Gastrocnemius medialis (tissue), 4 donors: ENCODE data around the gene LRSAM1. TPM values are rescaled to one million over a fixed set of nuclear protein-coding genes. Genes with fewer than 3 reads are reported as not detected.

Source experiments
- ATAC-seq, 2 donors: fragments of 150-250 bp; one replicate each; pipeline ENCODE4 v1.9.1; 2016
- DNase-seq, 2 donors: peaks; one replicate each; pipeline ENCODE4 v3.0.0-alpha.2; 2019
- H3K27ac ChIP-seq, 4 donors: fragments of 200-600 bp; sonication (generic); 1 replicate in 1 of 4; 2 replicates in 3 of 4; pipeline ENCODE4 v1.5.1; 2016 to 2018; ENCODE audit warnings: mild to moderate bottlenecking in 2 of 4, moderate library complexity in 1 of 4
- H3K27me3 ChIP-seq, 3 donors: fragments of 200-600 bp; sonication (generic) in 2 of 3; 1 replicate in 1 of 3; 2 replicates in 2 of 3; pipeline versions ENCODE4 v1.5.1 to v1.6.0; 2016 to 2019; ENCODE audit warnings: mild to moderate bottlenecking in 1 of 3, moderate library complexity in 1 of 3
- H3K36me3 ChIP-seq, 2 donors: fragments of 200-600 bp; sonication (generic) in 1 of 2; one replicate each; pipeline ENCODE4 v1.5.1; 2017 to 2018
- H3K4me1 ChIP-seq, 2 donors: fragments of 200-600 bp; sonication (generic) in 1 of 2; one replicate each; pipeline ENCODE4 v1.5.1; 2016 to 2017; ENCODE audit warnings: mild to moderate bottlenecking in 2 of 2
- H3K4me3 ChIP-seq, 4 donors: fragments of 200-600 bp; sonication (generic) in 3 of 4; 1 replicate in 1 of 4; 2 replicates in 3 of 4; pipeline ENCODE4 v1.5.1; 2016 to 2019; ENCODE audit warnings: mild to moderate bottlenecking in 2 of 4
- H3K9me3 ChIP-seq, 3 donors: fragments of 200-600 bp; sonication (generic) in 2 of 3; 1 replicate in 1 of 3; 2 replicates in 2 of 3; pipeline ENCODE4 v1.5.1; 2016 to 2019
- POLR2A ChIP-seq, 2 donors: fragments of 450-650 bp; IDR thresholded peaks; one replicate each; pipeline ENCODE4 v1.6.1; 2017; ENCODE audit warnings: antibody characterized with exemption in 2 of 2, mild to moderate bottlenecking in 2 of 2, moderate library complexity in 2 of 2
- in situ Hi-C, 4 donors: fragments of 200-750 bp; cut with MboI; loops; one replicate each; pipeline versions ENCODE4 v1.15.0 to v1.8.0; 2017; ENCODE audit warnings: low sequenced_read_pairs in 4 of 4
- intact Hi-C: fragments of 100-400 bp; cut with DNase I; formaldehyde crosslinking; loops from one replicate; pipeline ENCODE4 v1.15.1; 2023; ENCODE audit warnings: low total_unique reads
- total RNA-seq, 4 donors: library from RNA; depleted of rRNA; stranded (reverse); fragments of >200 nt; gene quantifications; one replicate each; pipeline versions ENCODE4 v1.1.0 to v1.2.3, GENCODE V29; 2016
- TF ChIP-seq, protein P1 (sequence below), 5 experiments: fragments of 450-650 bp in 3 of 5; fragments of 200-600 bp in 2 of 5; sonication (generic) in 2 of 5; IDR thresholded peaks in 4 of 5; conservative IDR thresholded peaks in 1 of 5; 1 replicate in 4 of 5; 2 replicates in 1 of 5; pipeline ENCODE4 v1.5.1; 2016 to 2019; ENCODE audit warnings: antibody characterized with exemption in 5 of 5, mild to moderate bottlenecking in 3 of 5, moderate library complexity in 3 of 5

LRSAM1 gene
- total RNA-seq, 4 donors from 2014 or later = 10.2 to 17.3 (median 16.1) TPM

DNA sequence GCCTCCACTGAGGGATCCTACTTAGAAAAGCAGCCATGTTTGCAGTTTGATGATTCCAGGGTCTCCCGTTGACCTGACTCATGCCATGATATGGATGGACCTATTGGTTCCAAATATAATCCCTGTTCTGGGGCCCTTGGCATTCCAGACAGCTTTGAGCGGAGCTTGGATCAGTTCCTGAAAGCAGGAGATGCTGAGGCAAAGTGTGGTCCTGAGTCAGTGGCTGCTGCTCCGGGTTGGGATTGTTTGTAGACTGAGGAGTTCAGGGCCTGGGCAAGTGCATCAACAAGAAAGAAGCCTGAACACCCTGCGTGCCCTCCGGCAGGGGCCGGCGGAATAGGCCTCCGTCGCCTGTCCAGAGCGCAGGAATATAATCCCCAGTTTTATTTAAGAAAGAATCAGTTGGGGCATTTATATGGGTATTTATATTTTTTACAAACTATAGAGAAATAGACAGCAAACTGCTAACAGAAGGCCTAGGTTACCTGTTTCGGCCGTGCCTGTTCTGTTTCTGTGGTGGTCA is 50.6 kb downstream of the LRSAM1 start:
- H3K4me3 ChIP-seq = no peak overlapping the region
- no peak for TF ChIP-seq POLR2A (IDR thresholded peaks at IDR 0.05)
- TF ChIP-seq, protein P1, sequence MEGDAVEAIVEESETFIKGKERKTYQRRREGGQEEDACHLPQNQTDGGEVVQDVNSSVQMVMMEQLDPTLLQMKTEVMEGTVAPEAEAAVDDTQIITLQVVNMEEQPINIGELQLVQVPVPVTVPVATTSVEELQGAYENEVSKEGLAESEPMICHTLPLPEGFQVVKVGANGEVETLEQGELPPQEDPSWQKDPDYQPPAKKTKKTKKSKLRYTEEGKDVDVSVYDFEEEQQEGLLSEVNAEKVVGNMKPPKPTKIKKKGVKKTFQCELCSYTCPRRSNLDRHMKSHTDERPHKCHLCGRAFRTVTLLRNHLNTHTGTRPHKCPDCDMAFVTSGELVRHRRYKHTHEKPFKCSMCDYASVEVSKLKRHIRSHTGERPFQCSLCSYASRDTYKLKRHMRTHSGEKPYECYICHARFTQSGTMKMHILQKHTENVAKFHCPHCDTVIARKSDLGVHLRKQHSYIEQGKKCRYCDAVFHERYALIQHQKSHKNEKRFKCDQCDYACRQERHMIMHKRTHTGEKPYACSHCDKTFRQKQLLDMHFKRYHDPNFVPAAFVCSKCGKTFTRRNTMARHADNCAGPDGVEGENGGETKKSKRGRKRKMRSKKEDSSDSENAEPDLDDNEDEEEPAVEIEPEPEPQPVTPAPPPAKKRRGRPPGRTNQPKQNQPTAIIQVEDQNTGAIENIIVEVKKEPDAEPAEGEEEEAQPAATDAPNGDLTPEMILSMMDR (IDR thresholded peaks at IDR 0.05 in 4 of 5, conservative IDR thresholded peaks at IDR 0.05 in 1 of 5) = no peak
- H3K9me3 ChIP-seq = no peaks in the 10 kb centered on the region
- ATAC-seq = no peak
- peaks cover 0 to 22% of the 10 kb centered on the region in 2 donors for H3K36me3 ChIP-seq
- intact Hi-C loops (loop anchor here (10.0 kb wide), 1 partner anchor 423 kb away; no protein-coding TSS in a partner anchor), in situ Hi-C loops (loop anchor here in 3 of 4 donors (5.0 to 10.0 kb wide), 2 partner anchors 85 to 233 kb away; partner anchors contain the start of gene TOR2A (in 1 of the 3))
- no peak for DNase-seq
- no peaks in the 10 kb centered on the region for H3K4me1 ChIP-seq
- no peaks in the 10 kb centered on the region for H3K27me3 ChIP-seq
- H3K27ac ChIP-seq = no peak overlapping the region

GRCh38 chr9:127502706-127503378 is 51.5 kb downstream of the LRSAM1 start:
- intact Hi-C loops = loop anchor here (10.0 kb wide), 1 partner anchor 422 kb away; no protein-coding TSS in a partner anchor
- no peak for ATAC-seq

DNA sequence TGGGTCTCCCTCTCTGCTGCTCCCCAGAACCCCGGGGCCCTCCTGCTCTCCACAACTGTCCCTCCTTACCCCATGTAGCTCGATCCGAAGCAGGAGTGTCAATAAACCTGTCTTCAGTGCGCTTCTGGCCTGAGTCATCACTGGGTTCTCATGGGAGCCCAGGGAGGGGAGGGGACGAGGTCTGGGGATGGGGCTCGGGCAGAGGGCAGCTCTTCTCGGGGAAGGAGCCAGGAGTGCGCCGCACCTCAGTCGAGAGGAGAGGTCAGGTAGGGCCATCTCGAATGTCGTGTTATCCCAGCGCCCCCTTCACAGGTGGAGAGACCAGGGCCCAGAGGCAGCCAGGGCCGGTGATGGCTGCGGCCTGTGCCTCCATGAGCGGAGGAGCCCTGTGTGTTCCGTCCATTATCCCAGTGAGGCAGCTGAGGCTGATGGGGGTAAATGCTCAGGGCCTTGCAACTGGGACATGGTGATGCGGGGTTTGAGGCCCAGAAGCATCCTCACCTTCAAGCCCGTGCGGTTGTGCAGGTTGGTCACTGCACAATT is 52.1 kb downstream of the LRSAM1 start:
- Histone ChIP-seq H3K27me3 (no peaks in the 10 kb centered on the region), H3K27ac (no peak overlapping the region), H3K4me1 (no peaks in the 10 kb centered on the region), H3K9me3 (no peaks in the 10 kb centered on the region), H3K36me3 (peaks cover 0 to 15% of the 10 kb centered on the region in 2 donors), H3K4me3 (no peak overlapping the region)
- intact Hi-C loops (loop anchor here (10.0 kb wide), 1 partner anchor 421 kb away; no protein-coding TSS in a partner anchor), in situ Hi-C loops (loop anchor here in 3 of 4 donors (5.0 to 10.0 kb wide), 2 partner anchors 84 to 231 kb away; partner anchors contain the start of gene TOR2A (in 1 of the 3))
- TF ChIP-seq, protein P1 (IDR thresholded peaks at IDR 0.05 in 4 of 5, conservative IDR thresholded peaks at IDR 0.05 in 1 of 5) = no peak
- no peak for TF ChIP-seq POLR2A (IDR thresholded peaks at IDR 0.05)
- DNase-seq (no peak), ATAC-seq (peak in 1 of 2 donors; percentile 8)

More at GRCh38 chr9:127502706-127503378, 51.5 kb downstream of the LRSAM1 start:
- in situ Hi-C loops = loop anchor here in 3 of 4 donors (5.0 to 10.0 kb wide), 2 partner anchors 84 to 232 kb away; partner anchors contain the start of gene TOR2A (in 1 of the 3)
- H3K9me3 ChIP-seq = no peaks in the 10 kb centered on the region
- H3K4me3 ChIP-seq = no peak overlapping the region
- TF ChIP-seq, protein P1 (IDR thresholded peaks at IDR 0.05 in 4 of 5, conservative IDR thresholded peaks at IDR 0.05 in 1 of 5) = no peak
- no peak for TF ChIP-seq POLR2A (IDR thresholded peaks at IDR 0.05)
- H3K36me3 ChIP-seq = peaks cover 0 to 15% of the 10 kb centered on the region in 2 donors
- no peak for DNase-seq
- no peak overlapping the region for H3K27ac ChIP-seq
- H3K27me3 ChIP-seq = no peaks in the 10 kb centered on the region
- H3K4me1 ChIP-seq = no peaks in the 10 kb centered on the region

DNA sequence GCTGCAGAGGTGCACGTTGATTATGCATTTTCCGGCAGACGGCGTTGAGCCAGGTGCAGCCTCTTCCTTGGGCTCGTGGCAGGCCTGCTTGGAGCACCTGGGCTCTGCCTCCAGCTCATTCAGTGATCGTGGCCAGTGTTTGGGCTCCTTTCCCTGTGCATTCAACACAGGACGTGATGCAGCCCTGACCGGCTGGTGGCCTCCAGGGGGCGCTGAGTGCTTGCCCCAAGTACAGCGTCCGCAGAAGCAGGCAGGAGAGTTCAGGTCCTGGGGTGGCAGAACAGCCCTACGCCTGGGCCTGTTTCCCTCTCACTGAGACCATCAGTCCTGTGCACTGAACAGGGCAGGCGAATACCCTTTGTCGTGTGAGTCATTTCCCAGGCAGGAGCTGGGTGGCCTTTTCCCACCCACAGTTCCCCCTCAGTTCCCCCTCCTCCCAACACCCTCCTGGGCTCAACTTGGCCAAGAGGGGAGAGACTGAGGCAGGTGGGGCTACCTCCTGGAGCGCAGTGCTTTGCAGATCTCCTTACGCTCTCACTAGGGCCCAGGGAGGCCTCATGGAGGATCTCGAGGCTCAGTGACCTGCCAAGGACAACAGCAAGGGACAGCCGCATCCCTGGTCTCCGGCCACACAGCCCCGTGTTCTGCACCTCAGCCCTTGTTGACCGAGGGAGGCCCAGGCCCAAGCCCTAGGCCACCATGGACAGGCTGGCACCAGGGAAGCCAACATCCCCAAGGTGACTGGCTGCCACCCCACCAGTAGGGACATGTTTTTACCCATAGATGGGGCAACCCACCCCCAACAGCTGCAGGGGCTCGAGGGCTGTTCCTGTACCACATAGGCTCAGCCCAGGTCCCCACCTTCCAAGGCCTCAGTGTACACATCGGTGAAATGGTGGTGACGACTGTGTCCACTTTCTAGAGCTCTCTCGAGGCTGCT is 52.9 kb downstream of the LRSAM1 start:
- Histone ChIP-seq H3K36me3 (peaks cover 0 to 17% of the 10 kb centered on the region in 2 donors), H3K27ac (peak overlapping the region in 1 of 4 donors; percentile 20), H3K9me3 (no peaks in the 10 kb centered on the region), H3K4me1 (no peaks in the 10 kb centered on the region), H3K27me3 (no peaks in the 10 kb centered on the region), H3K4me3 (no peak overlapping the region)
- intact Hi-C loops = loop anchor here (1.0 to 10.0 kb wide), 3 partner anchors 82 to 421 kb away; no protein-coding TSS in a partner anchor
- DNase-seq (peak; percentile 53 to 73), ATAC-seq (peak; percentile 74 to 85)
- in situ Hi-C loops = loop anchor here in 3 of 4 donors (5.0 to 10.0 kb wide), 2 partner anchors 83 to 231 kb away; partner anchors contain the start of gene TOR2A (in 1 of the 3)
- TF ChIP-seq, protein P1 (IDR thresholded peaks at IDR 0.05 in 4 of 5, conservative IDR thresholded peaks at IDR 0.05 in 1 of 5) = peak; percentile 75 to 92 (median 86)
- no peak for TF ChIP-seq POLR2A (IDR thresholded peaks at IDR 0.05)
